Inflammatory macrophage treated with lipopolysaccharide for 1 hour (primary cell): ENCODE data around the gene SYT1.
A peak's percentile ranks its signal among the peaks of the same experiment; 100 is the strongest.
"Not testable (repeated sequence)": the region's sequence is repeated elsewhere in the genome, so short reads cannot be mapped to it uniquely, and the experiment has no call there.

Source experiments
- DNase-seq, 2 donors: peaks; one replicate each; pipeline ENCODE4 v3.0.0-alpha.2; 2020 to 2022

The SYT1 gene

DNA sequence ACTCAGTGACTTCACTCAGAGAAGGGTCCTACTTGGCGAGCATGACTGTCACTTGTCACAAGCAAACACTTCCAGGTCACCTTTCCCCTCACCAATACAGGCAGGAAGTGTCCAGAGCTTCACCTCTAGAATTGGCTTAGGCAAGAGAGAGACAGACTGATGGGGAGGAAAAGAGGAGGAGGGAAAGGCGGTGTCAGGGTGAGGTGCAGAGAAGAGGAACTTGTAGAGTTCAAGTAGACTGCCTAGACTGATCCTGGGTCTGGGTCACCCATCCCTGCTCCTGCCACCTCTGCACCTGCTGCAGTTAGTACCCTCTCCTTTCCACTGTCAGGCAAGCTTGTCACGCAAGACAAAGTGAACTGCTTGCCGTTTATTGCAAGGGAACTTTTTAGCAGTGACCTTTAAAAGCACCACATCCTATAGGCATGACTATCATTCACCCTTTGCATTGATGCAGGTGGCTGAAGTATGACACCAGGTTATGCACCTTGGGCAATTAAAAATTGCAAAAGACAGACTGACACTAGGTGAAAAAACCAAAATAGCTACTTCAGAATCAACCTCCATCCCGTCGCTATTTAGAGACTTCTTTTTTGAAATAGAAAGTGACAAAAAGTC, 292.4 kb downstream of the SYT1 start:
- no peak for DNase-seq

- DNase-seq: no peak
Observed at GRCh38 chr12:79161249-79161934, 296.8 kb downstream of the SYT1 start.

DNA sequence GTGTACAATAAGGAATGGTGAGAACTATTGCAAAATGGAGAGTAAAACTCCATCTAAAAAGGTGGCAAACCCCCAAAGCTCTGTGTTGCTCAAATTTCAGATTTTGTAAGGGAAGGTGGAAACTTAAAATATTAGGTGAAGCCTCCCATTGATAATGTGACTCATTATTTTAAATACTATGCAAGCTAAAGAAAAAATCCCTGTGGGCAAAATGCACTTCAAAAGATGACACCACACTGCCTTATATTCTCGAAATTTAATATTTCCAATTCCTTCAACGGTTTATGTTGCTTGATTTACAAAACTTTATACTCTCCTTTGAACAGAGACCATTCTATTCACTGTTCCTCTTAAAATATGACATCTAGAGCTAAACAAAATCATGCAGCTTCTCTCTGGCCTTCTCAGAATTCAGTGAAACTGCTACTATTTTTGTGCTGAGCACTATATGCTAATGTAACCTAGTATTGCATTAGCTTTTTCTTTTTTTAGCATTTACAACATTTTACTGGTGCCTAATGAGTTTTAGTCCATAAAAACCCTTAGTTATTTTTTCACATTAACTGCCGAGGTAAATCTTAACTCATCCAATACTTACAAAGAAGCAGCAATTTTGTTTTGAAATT, 297.7 kb downstream of the SYT1 start:
- no peak for DNase-seq

GRCh38 chr12:79162948-79163347, 298.4 kb downstream of the SYT1 start:
- no peak for DNase-seq

DNA sequence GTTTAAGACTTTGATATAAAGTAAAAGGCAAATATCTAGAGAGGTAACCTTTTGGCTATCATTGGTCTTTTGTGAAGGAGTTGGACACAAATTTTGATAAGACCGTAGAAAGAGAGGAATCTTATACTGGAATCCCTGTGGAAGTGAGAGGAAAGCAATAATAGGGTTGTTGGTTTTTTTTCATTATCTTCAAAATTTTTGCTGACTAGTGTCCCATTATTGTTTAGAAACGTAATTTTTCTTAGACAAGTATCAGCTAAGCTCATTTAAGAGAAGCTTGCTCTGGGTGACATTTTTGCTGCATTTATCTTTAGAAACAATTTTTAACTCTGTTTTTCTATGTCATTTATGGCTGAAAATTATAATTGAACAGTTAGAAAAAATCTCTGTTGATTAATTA, 300.3 kb downstream of the SYT1 start:
- DNase-seq: no peak

- no peak for DNase-seq
Observed at GRCh38 chr12:79168687-79169086, 304.1 kb downstream of the SYT1 start.

DNA sequence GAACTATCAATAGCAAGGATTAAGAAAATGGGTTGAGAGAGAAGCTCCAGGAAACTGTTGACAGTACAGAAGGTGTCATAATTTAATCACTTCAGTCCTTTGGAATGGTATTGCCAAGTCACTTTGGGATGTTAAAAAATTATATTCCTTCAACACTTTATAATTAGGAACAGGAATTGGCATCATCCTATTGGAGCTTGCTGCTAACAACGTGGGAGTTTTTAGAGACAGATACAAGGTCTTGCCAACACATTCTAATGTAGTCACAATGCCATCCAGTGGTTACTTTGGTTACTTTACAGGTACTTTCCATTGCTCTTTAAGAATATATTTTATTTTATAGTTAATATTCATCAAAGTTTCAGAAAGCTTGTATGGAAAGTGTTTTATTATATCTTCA, 310.1 kb downstream of the SYT1 start:
- peak; percentile 30 to 38 for DNase-seq

DNA sequence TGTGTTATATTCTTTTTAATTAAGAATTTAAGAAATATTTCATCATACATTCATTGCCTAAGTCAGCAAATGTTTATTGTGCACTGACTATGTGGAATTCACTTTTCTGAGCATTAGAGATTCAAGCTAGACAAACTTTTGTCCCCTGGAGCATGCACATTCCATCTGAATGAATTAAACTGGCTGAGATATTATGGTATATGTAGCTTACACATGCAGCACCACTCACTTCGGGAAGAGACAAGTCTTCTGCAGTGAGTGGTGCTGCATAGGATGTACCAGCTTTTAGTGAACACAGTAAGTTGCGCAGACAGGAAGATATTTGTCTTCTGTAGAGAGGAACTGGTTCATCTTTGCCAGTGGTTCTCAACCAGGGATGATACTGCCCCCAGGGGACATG, 318.4 kb downstream of the SYT1 start:
- no peak for DNase-seq

DNA sequence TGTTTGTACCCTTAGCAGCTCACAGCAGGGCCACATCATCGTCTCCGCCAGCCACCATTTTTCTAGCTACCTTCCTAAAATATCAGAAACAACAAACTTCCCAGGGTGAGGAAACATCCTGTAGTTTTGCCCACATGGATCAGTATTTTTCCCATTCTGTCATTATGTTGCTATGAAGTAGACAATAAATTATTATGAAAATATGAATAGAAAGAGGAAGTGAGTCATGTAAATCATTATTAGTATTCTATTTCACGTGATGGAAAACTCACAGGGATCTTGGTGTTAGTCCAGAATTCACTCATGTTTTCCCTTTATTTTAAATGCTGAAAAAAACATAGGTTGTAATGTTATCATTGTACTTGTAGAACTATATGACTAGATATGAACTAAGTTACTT, 319.4 kb downstream of the SYT1 start:
- DNase-seq: peak in 1 of 2 donors; percentile 11

DNA sequence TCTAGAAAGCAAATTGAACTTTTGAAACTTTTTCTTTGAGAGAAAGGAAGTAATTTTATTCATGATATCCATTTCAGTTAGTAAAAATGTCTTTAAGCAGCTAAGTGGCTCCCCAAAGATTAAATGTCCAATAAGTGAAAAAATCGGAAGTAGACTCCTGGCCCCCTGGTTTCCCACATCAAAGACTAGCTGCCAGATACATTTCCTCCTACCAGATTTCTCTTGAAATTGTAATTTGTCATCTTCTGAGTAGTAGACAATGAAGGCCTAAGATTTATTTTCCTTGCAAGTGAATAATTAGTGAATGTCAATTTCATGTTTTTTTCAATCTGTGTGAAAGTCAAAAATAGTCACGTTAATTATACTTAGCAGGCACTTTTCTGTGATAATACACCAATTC, 321.9 kb downstream of the SYT1 start:
- DNase-seq: no peak

GRCh38 chr12:79187032-79187431, 322.5 kb downstream of the SYT1 start:
- DNase-seq: no peak

- DNase-seq: no peak
Observed at GRCh38 chr12:79191391-79191790, 326.8 kb downstream of the SYT1 start.

GRCh38 chr12:79194595-79194994, 330.0 kb downstream of the SYT1 start:
- DNase-seq: no peak

DNA sequence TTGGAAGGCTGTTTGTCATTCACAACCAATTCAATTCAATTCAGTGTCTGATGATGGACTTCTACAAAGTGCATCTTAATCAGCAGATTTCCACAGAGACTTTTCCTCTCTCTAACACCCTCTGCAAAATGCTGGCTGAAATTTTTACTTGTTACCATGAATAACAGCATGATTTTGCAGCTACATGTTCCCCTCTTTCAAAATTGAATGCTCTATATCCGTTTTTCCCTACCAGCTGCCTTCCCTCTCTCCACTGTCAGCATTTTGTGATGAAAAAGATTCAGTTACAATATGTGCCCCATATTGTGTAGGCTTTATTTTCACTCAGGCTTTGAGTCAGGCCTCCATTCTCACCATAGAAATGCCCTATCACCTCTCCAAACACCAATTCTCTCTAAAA, 334.6 kb downstream of the SYT1 start:
- DNase-seq: no peak

DNA sequence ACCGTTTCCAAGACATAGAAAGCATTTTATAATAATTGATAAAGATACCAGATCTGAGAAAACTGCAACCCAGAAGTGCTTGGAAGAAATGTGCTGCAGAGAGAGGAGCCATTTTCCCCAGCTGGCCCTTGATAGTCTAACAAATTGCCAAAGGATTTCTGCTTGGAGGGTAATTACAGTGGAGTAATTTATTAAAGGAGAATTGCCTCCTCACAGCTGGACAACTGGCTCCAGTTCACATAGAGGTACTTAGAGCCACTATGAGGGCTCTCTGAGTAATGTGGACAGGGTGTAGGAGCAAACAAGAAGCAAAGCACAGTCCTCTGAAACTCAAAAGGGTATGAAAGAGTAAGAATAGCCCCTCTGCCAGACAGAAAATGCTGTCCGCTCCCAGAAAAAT, 335.6 kb downstream of the SYT1 start:
- DNase-seq: no peak

DNA sequence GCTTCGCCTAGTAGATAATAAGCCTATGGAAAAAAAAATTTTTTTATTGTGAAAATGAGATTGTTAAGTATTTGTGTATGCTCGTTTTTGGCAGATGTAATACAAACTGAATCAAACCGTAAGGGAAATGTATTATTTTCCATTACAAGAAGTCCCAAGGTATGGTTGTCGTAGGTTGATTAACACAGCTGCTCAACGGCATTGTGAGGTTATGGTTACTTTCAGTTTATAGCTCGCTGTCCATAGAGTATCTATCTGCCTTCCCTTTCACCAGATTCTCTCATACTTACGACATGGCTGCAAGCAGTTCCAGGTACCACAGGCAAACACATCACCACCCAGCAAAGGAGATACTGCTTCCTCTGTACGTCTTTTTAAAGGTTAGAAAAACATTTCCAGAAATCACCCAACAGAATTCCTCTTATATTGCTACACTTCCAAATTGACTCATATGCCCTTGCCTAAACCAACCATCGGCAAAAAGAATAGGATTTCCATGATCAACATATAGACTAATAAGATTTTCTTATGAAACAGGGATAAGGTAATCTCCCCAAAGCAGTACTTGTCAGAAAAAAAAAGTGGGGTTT, 338.6 kb downstream of the SYT1 start:
- no peak for DNase-seq

- no peak for DNase-seq
Observed at GRCh38 chr12:79206871-79207270, 342.3 kb downstream of the SYT1 start.

GRCh38 chr12:79210403-79210802, 345.8 kb downstream of the SYT1 start:
- DNase-seq: not testable (repeated sequence)

DNA sequence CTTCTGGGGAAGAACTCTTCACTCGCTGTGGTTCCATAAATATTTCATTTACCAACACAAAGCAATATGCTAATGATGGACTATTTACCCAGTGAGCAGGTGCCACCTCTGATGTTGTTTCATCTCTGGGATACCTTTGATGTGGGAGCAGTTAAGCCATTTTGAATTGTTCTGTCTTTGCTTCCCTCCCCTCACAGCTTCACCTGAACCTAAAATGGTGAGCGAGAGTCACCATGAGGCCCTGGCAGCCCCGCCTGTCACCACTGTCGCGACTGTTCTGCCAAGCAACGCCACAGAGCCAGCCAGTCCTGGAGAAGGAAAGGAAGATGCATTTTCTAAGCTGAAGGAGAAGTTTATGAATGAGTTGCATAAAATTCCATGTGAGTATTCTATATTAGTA, 352.7 kb downstream of the SYT1 start:
- no peak for DNase-seq

GRCh38 chr12:79223210-79223609, 358.6 kb downstream of the SYT1 start:
- DNase-seq: no peak

DNA sequence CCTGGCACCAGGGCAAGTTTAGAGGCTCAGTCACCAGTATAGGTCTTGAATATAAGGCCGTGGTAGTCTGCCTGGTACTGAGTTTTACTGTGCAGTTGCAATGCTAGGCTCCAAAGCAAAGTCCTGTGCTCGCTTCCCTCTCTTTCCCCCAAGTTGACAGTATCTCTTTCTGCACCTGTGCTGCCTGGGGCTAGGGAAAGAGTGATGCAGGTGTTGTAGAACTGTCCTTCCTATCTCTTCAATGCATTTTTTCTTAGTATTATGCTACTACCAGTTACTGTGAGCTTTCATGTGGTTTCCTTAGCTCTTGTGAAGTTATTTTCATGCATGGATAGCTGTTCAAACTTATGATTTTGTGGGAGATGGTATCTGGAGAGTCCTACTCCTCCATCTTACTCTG, 359.2 kb downstream of the SYT1 start:
- DNase-seq: no peak

GRCh38 chr12:79227091-79227490, 362.5 kb downstream of the SYT1 start:
- DNase-seq: no peak

GRCh38 chr12:79227646-79228045, 363.1 kb downstream of the SYT1 start:
- DNase-seq: no peak

DNA sequence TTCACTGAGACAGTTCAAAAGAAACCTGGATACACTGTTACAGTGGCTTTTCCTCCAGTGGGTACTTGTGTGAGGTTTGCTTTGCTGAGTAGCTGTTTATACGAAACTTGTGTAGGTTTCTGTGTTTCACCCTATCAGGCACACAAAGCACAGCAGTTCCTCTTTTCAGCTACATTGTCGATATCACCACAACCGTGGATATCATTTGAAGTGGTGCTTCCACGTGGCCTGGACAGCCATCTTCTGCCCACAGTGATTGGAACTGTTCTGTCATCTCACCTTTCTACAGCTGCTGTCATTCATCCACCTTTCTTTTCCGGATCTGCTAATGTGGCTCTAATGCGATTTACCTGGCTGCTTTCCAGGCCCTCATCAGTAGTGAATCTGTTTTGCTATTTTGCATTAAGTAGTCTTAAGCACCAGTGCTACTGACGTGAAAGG, 368.8 kb downstream of the SYT1 start:
- no peak for DNase-seq
